Stimulated activated CD8-positive, alpha-beta memory T cell treated with anti-CD3 and anti-CD28 coated beads, Interleukin-4, amount 100 ng/mL, for 24 hours (primary cell): ENCODE data around the gene PSMD5.

Experiments used
- DNase-seq: peaks from one replicate; pipeline ENCODE4 v3.0.0-alpha.2; 2020; ENCODE audit warnings: low read depth

PSMD5 gene

GRCh38 chr9:120875195-120875565, 32.5 kb upstream of the PSMD5 start:
- DNase-seq = no peak

- no peak for DNase-seq
Observed at GRCh38 chr9:120874226-120875194, 31.8 kb upstream of the PSMD5 start.

- no peak for DNase-seq
Observed at GRCh38 chr9:120873512-120873911, 30.8 kb upstream of the PSMD5 start.

GRCh38 chr9:120872791-120873502, 30.2 kb upstream of the PSMD5 start:
- DNase-seq = no peak

- DNase-seq = no peak
Observed at GRCh38 chr9:120870206-120870605, 27.5 kb upstream of the PSMD5 start.

GRCh38 chr9:120869726-120870125, 27.0 kb upstream of the PSMD5 start:
- DNase-seq = no peak

GRCh38 chr9:120869360-120869687, 26.6 kb upstream of the PSMD5 start:
- DNase-seq = no peak

GRCh38 chr9:120868676-120869359, 26.1 kb upstream of the PSMD5 start:
- peak; percentile 94 for DNase-seq

- no peak for DNase-seq
Observed at GRCh38 chr9:120868339-120868675, 25.6 kb upstream of the PSMD5 start.

- no peak for DNase-seq
Observed at GRCh38 chr9:120867676-120868338, 25.1 kb upstream of the PSMD5 start.

- no peak for DNase-seq
Observed at GRCh38 chr9:120866651-120867050, 23.9 kb upstream of the PSMD5 start.

GRCh38 chr9:120865809-120866208, 23.1 kb upstream of the PSMD5 start:
- DNase-seq = no peak

GRCh38 chr9:120865176-120865575, 22.5 kb upstream of the PSMD5 start:
- no peak for DNase-seq

GRCh38 chr9:120864719-120865118, 22.0 kb upstream of the PSMD5 start:
- DNase-seq = no peak

- no peak for DNase-seq
Observed at GRCh38 chr9:120863833-120864232, 21.1 kb upstream of the PSMD5 start.

GRCh38 chr9:120862452-120862851, 19.7 kb upstream of the PSMD5 start:
- no peak for DNase-seq

- no peak for DNase-seq
Observed at GRCh38 chr9:120861935-120862334, 19.2 kb upstream of the PSMD5 start.

- DNase-seq = no peak
Observed at GRCh38 chr9:120860083-120860482, 17.4 kb upstream of the PSMD5 start.

- DNase-seq = no peak
Observed at GRCh38 chr9:120859361-120859760, 16.6 kb upstream of the PSMD5 start.

- DNase-seq = no peak
Observed at GRCh38 chr9:120857902-120858301, 15.2 kb upstream of the PSMD5 start.

GRCh38 chr9:120857481-120857880, 14.8 kb upstream of the PSMD5 start:
- DNase-seq = no peak

GRCh38 chr9:120856700-120857099, 14.0 kb upstream of the PSMD5 start:
- DNase-seq = no peak
